ENCODE data around the gene LGALS7B. TPM values are rescaled to one million over a fixed set of nuclear protein-coding genes. Genes with fewer than 3 reads are reported as not detected.
"Not testable (repeated sequence)": the region's sequence is repeated elsewhere in the genome, so short reads cannot be mapped to it uniquely, and the experiment has no call there.

LGALS7B gene
- total and polyA plus RNA-seq, 8 donors, result 0.49 to 2.0 (median 1.4) TPM; not detected in 2

- ATAC-seq (no peak), DNase-seq (no peak)
- intact Hi-C loops (cut with DNase I), result no loop called here
- Histone ChIP-seq H3K4me1 (no peaks in the 10 kb centered on the region), H3K9me3 (no peaks in the 10 kb centered on the region), H3K4me3 (no peak overlapping the region), H3K36me3 (peaks cover 0 to 68% of the 10 kb centered on the region in 2 donors), H3K27me3 (no peaks in the 10 kb centered on the region), H3K27ac (no peak overlapping the region)
- no peak for TF ChIP-seq CTCF (IDR thresholded peaks at IDR 0.05)
Observed at GRCh38 chr19:38817081-38817480, 28.1 kb downstream of the LGALS7B start.

- DNase-seq, result no peak
- H3K4me1 ChIP-seq, result no peaks in the 10 kb centered on the region
- intact Hi-C loops (cut with DNase I), result no loop called here
- H3K36me3 ChIP-seq, result peaks cover 0 to 81% of the 10 kb centered on the region in 2 donors
- H3K27ac ChIP-seq, result no peak overlapping the region
- TF ChIP-seq CTCF (IDR thresholded peaks at IDR 0.05), result no peak
- no peak overlapping the region for H3K4me3 ChIP-seq
- H3K27me3 ChIP-seq, result no peaks in the 10 kb centered on the region
- ATAC-seq, result no peak
- no peaks in the 10 kb centered on the region for H3K9me3 ChIP-seq
Observed at GRCh38 chr19:38819231-38819920, 30.4 kb downstream of the LGALS7B start.

GRCh38 chr19:38821230-38821825, 32.3 kb downstream of the LGALS7B start:
- intact Hi-C loops (cut with DNase I); H3K27ac ChIP-seq; H3K27me3 ChIP-seq; H3K4me1 ChIP-seq; H3K9me3 ChIP-seq; ATAC-seq; DNase-seq; H3K4me3 ChIP-seq: not testable (repeated sequence)
- peaks cover 0 to 69% of the 10 kb centered on the region in 2 donors for H3K36me3 ChIP-seq

GRCh38 chr19:38825936-38826335, 36.9 kb downstream of the LGALS7B start:
- H3K4me3 ChIP-seq; ATAC-seq; intact Hi-C loops (cut with DNase I); H3K27me3 ChIP-seq; H3K27ac ChIP-seq; DNase-seq; H3K9me3 ChIP-seq: not testable (repeated sequence)
- H3K4me1 ChIP-seq, result peaks cover 5 to 34% of the 10 kb centered on the region in 2 donors
- H3K36me3 ChIP-seq, result peaks cover 0 to 62% of the 10 kb centered on the region in 2 donors

GRCh38 chr19:38826856-38827551, 38.0 kb downstream of the LGALS7B start:
- Histone ChIP-seq H3K36me3 (peaks cover 0 to 52% of the 10 kb centered on the region in 2 donors), H3K27ac (no peak overlapping the region), H3K9me3 (no peaks in the 10 kb centered on the region), H3K4me1 (peaks cover 7 to 40% of the 10 kb centered on the region in 2 donors), H3K27me3 (no peaks in the 10 kb centered on the region), H3K4me3 (no peak overlapping the region)
- ATAC-seq, result no peak
- intact Hi-C loops (cut with DNase I), result no loop called here
- DNase-seq, result no peak
- no peak for TF ChIP-seq CTCF (IDR thresholded peaks at IDR 0.05)

- H3K4me3 ChIP-seq; H3K27me3 ChIP-seq; intact Hi-C loops (cut with DNase I); ATAC-seq; H3K9me3 ChIP-seq; DNase-seq: not testable (repeated sequence)
- H3K36me3 ChIP-seq, result peaks cover 0 to 38% of the 10 kb centered on the region in 2 donors
- peak overlapping the region in 1 of 2 donors; percentile 8 for H3K27ac ChIP-seq
- peaks cover 7 to 50% of the 10 kb centered on the region in 2 donors for H3K4me1 ChIP-seq
Observed at GRCh38 chr19:38829203-38829602, 40.2 kb downstream of the LGALS7B start.

All from left lung (tissue), 10 donors.